HG03378 (cell line): ENCODE data around the gene SOX15.

Experiments
- ATAC-seq: cut with Tn5 transposase; IDR thresholded peaks from one replicate; pipeline ENCODE4 v1.9.1; 2021; ENCODE audit warnings: mild to moderate bottlenecking, moderate library complexity; ENCODE audit not compliant: unreplicated experiment

Gene SOX15

DNA sequence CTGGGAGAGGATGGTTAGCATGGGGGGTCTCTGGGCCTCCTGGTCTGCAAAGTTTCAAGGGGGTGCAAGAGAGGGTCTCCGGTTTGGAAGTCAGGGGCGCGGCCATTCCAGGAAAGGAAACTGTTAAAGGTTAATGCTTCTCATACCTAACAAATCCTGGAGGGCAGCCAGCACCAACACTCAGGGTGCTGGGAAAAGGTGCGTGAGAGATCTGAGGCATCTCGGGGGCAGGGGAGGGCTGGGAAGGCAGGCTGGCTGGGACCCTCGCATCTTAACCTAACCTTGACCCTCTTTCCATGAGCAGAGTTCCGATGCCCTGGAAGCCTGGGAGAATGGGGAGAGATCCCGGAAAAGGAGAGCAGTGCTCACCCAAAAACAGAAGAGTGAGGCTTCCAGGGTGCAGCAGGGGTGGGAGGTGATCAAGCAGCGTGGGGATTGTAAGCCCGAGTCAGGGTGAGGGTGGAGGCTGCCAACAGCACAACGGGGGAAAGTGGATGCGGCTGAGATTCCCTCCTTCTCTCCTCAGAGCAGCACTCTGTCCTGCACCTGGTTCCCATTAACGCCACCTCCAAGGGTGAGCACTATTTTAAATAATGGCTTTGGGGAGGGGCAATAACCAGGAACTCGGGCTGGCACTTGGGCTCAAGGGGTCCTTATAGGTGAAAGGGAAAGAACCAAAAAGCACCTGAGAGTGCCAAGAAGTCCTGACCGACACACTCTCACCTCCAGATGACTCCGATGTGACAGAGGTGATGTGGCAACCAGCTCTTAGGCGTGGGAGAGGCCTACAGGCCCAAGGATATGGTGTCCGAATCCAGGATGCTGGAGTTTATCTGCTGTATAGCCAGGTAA, 30.3 kb downstream of the SOX15 start:
- no peak for ATAC-seq

DNA sequence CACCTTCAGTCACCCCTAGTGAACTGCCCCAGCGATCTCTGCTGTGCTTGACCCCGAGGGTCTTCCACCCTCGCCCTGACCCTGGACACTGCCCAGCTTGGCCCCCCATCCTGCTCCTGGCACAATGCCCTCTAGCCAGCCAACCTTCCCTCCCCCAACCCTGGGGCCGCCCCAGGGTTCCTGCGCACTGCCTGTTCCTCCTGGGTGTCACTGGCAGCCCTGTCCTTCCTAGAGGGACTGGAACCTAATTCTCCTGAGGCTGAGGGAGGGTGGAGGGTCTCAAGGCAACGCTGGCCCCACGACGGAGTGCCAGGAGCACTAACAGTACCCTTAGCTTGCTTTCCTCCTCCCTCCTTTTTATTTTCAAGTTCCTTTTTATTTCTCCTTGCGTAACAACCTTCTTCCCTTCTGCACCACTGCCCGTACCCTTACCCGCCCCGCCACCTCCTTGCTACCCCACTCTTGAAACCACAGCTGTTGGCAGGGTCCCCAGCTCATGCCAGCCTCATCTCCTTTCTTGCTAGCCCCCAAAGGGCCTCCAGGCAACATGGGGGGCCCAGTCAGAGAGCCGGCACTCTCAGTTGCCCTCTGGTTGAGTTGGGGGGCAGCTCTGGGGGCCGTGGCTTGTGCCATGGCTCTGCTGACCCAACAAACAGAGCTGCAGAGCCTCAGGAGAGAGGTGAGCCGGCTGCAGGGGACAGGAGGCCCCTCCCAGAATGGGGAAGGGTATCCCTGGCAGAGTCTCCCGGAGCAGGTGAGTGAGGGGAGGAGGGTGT, 31.2 kb downstream of the SOX15 start, which contains the start of gene TNFSF13:
TNFSF13 (plus strand) TSS at position 207 of the 776 bp plus-strand sequence; CDS start at position 497, 290 bp downstream.
- no peak for ATAC-seq

- ATAC-seq: no peak
These were observed 31.9 kb downstream of the SOX15 start for GRCh38 chr17:7557775-7558543.

DNA sequence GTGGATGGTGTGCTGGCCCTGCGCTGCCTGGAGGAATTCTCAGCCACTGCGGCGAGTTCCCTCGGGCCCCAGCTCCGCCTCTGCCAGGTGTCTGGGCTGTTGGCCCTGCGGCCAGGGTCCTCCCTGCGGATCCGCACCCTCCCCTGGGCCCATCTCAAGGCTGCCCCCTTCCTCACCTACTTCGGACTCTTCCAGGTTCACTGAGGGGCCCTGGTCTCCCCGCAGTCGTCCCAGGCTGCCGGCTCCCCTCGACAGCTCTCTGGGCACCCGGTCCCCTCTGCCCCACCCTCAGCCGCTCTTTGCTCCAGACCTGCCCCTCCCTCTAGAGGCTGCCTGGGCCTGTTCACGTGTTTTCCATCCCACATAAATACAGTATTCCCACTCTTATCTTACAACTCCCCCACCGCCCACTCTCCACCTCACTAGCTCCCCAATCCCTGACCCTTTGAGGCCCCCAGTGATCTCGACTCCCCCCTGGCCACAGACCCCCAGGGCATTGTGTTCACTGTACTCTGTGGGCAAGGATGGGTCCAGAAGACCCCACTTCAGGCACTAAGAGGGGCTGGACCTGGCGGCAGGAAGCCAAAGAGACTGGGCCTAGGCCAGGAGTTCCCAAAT, 32.6 kb downstream of the SOX15 start:
- ATAC-seq: no peak

GRCh38 chr17:7556627-7557026, 33.3 kb downstream of the SOX15 start:
- no peak for ATAC-seq

- ATAC-seq: no peak
These were observed 34.5 kb downstream of the SOX15 start for GRCh38 chr17:7555320-7555948.

DNA sequence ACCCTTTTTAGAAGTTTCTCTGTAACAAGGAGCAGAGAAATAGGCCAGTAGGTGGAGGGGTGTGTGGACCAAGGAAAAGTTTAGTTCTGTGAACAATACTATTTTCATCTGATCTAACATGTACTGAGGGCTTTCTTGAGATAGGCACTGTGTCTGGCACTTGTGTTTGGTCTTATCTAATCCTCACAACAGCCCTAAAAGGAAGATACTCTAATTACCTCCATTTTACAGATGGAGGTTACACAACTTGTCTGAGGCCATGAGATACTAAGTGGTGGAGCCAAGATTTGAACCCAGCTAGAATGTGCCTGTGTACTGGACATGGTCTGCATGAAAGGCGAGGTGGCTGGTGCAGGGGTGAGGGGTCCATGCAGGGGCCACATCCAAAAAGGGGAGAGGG, 36.5 kb downstream of the SOX15 start:
- no peak for ATAC-seq

GRCh38 chr17:7552621-7553051, 37.3 kb downstream of the SOX15 start:
- peak; percentile 65 for ATAC-seq

DNA sequence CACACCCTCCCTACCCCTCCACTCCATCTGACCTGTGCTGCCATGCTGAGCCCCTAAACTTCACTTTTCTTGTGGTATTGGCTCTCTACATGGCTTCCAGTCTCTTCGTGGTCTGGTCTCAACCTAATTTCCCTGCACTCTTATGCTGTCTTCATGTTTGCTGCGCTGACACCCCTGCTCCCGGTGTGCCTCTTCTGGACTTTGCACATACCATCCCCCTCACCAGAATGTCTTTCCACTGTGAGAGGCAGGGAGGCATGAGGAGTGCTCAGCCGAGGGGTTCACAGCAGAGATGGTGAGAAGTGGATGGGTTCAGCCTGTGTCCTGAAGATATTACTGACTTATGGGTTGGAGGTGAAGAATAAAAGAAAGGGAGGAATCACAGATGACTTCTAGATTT, 38.5 kb downstream of the SOX15 start:
- ATAC-seq: no peak

GRCh38 chr17:7550344-7550743, 39.5 kb downstream of the SOX15 start:
- no peak for ATAC-seq

GRCh38 chr17:7549401-7550055, 40.4 kb downstream of the SOX15 start:
- no peak for ATAC-seq

- no peak for ATAC-seq
These were observed 41.1 kb downstream of the SOX15 start, which contains the start of gene TNFSF12 for GRCh38 chr17:7548585-7549400. TSS of gene TNFSF12 (plus strand) at chr17:7549058. CDS start at chr17:7549154, 96 bp downstream.

DNA sequence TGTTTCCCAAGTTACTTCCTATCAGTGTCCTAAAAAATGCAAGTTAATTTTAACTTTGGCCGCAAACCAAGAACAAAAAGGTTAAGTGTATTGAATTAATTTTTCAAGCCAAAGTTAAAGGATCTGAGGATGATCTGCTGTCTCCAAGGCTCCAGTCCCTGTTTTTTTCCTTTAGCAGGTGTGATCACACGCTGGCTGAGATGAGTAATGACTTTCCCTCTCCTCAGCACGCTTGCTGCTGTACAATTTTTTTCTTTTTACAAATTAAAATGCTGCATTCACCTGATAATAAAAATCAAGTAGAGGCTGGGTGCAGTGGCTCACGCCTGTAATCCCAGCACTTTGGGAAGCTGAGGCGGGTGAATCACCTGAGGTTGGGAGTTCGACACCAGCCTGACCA, 45.0 kb downstream of the SOX15 start:
- no peak for ATAC-seq

DNA sequence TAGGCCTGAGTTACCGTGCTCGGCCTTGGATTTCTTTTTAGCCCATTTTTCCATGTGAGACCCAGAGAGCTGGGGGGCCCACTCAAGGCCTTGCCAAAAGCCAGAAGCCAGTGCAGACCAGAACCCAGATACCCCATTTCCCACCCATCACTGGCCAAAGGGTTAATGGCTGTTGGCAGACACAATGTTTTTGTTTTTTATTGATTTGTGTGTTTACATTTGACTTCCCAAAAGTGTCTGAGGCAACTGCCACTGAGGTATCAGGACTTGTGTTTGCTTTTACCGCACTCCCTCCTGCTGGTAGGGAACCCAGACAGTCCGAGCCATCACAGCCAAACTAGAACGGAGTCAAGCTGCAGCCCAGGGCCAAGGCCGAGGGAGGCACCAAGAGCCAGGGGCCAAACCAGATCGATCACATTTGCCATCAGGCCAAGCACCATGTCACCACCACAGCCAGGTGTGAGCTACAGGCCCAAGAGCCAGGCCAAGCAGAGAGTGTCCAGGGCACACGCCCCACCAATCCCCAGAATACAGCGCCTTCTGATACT, 48.7 kb downstream of the SOX15 start:
- ATAC-seq: no peak

DNA sequence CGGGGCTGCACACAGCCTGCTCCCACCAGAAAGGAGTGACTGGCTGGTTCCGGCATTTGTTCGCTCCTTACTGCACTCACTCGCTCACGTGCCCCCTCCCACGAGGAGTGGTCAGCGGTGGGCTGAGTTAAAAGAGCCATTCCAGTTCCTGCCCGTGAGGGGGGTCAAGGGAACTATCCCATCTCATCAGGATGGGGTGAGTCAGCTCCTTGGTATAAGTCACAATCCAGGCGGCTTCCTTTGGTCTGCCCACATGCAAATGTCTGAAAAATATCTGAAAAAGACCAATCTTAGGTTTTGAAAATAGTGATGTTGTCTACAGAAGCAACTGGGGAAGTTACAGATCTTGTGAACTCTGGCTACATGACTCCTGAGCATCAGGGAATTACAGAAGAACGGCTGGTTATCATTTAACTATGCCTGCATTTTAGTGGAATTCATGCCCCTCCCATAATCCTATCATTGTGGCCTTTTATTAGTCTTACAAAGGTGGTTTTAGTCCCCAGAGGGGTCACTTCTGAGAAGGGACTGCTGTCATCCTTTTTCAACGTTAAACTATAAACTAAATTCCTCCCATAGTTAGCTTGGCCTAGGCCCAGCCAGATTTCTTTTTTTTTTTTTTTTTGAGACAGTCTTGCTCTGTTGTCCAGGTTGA, 50.9 kb downstream of the SOX15 start:
- no peak for ATAC-seq
